CD4-positive, alpha-beta T cell treated with Interleukin-4 for 4 hours (primary cell): ENCODE measurements around the gene SUSD2.
"Not testable (repeated sequence)": the region's sequence is repeated elsewhere in the genome, so short reads cannot be mapped to it uniquely, and the experiment has no call there.

Experiments
- DNase-seq: peaks from one replicate; pipeline ENCODE4 v3.0.0-alpha.2; 2020

SUSD2 gene

GRCh38 chr22:24190159-24190540 lies 8.9 kb downstream of the SUSD2 start:
- no peak for DNase-seq

GRCh38 chr22:24190596-24191208 lies 9.4 kb downstream of the SUSD2 start:
- DNase-seq: no peak

GRCh38 chr22:24191381-24191841 lies 10.1 kb downstream of the SUSD2 start:
- DNase-seq: no peak

- DNase-seq: no peak
Observed at GRCh38 chr22:24191893-24192292, 10.6 kb downstream of the SUSD2 start.

GRCh38 chr22:24198682-24199052 lies 17.4 kb downstream of the SUSD2 start:
- no peak for DNase-seq

GRCh38 chr22:24200619-24201212 lies 19.4 kb downstream of the SUSD2 start:
- no peak for DNase-seq

- DNase-seq: no peak
Observed at GRCh38 chr22:24201681-24202614, 20.7 kb downstream of the SUSD2 start.

GRCh38 chr22:24203856-24204255 lies 22.6 kb downstream of the SUSD2 start:
- DNase-seq: not testable (repeated sequence)

- no peak for DNase-seq
Observed at GRCh38 chr22:24205438-24206195, 24.3 kb downstream of the SUSD2 start.

- DNase-seq: not testable (repeated sequence)
Observed at GRCh38 chr22:24206460-24207263, 25.4 kb downstream of the SUSD2 start.

GRCh38 chr22:24207264-24208011 lies 26.2 kb downstream of the SUSD2 start:
- no peak for DNase-seq

GRCh38 chr22:24208012-24208749 lies 26.9 kb downstream of the SUSD2 start:
- DNase-seq: peak; percentile 26

- DNase-seq: no peak
Observed at GRCh38 chr22:24209016-24209415, 27.7 kb downstream of the SUSD2 start.

GRCh38 chr22:24209687-24210086 lies 28.4 kb downstream of the SUSD2 start:
- DNase-seq: no peak

- not testable (repeated sequence) for DNase-seq
Observed at GRCh38 chr22:24210409-24210808, 29.1 kb downstream of the SUSD2 start.

GRCh38 chr22:24211716-24212115 lies 30.4 kb downstream of the SUSD2 start:
- DNase-seq: not testable (repeated sequence)

- not testable (repeated sequence) for DNase-seq
Observed at GRCh38 chr22:24213111-24213510, 31.8 kb downstream of the SUSD2 start.

GRCh38 chr22:24214467-24215285 lies 33.4 kb downstream of the SUSD2 start:
- no peak for DNase-seq

GRCh38 chr22:24216541-24217209 lies 35.4 kb downstream of the SUSD2 start:
- DNase-seq: no peak
